ENCODE data around the gene RBM38. TPM values are rescaled to one million over a fixed set of nuclear protein-coding genes. Genes with fewer than 3 reads are reported as not detected.

The RBM38 gene
- total and polyA plus RNA-seq, 2 of the 13 experiments (the other 11 are each of a cell fraction or from before 2014, with no cell fraction given): 24.2 to 34.2 TPM

- TF ChIP-seq RERE (CRISPR knock-in tag; IDR thresholded peaks at IDR 0.05; ENCODE audit: low read depth): no peak
- TF ChIP-seq RBAK (CRISPR knock-in tag; IDR thresholded peaks at IDR 0.05): no peak
- TF ChIP-seq ARID2 (CRISPR knock-in tag; IDR thresholded peaks at IDR 0.05; ENCODE audit: borderline replicate concordance): no peak
- TF ChIP-seq ZNF550 (CRISPR knock-in tag; IDR thresholded peaks at IDR 0.05; ENCODE audit: borderline replicate concordance): no peak
- TF ChIP-seq ZBTB37 (CRISPR knock-in tag; IDR thresholded peaks at IDR 0.05): no peak
- TF ChIP-seq SETDB1 (CRISPR knock-in tag; IDR thresholded peaks at IDR 0.05; ENCODE audit: borderline replicate concordance): no peak
- TF ChIP-seq KLF15 (CRISPR knock-in tag; IDR thresholded peaks at IDR 0.05; ENCODE audit: borderline replicate concordance): no peak
- no peak for TF ChIP-seq ZFP1 (CRISPR knock-in tag; IDR thresholded peaks at IDR 0.05)
- no peak for TF ChIP-seq MAFG (CRISPR knock-in tag; IDR thresholded peaks at IDR 0.05)
- TF ChIP-seq FOXO4 (CRISPR knock-in tag; conservative IDR thresholded peaks at IDR 0.05): no peak
- no peak for TF ChIP-seq MTF2 (CRISPR knock-in tag; IDR thresholded peaks at IDR 0.05; ENCODE audit: borderline replicate concordance)
- TF ChIP-seq SOX13 (IDR thresholded peaks at IDR 0.05): no peak
- peak in 1 of 2 experiments; percentile 84; a peak in 2 of 4 replicates for TF ChIP-seq SOX13 (CRISPR knock-in tag; conservative IDR thresholded peaks at IDR 0.05 in 1 of 2, IDR thresholded peaks at IDR 0.05 in 1 of 2)
- no peak for TF ChIP-seq ZNF496 (CRISPR knock-in tag; IDR thresholded peaks at IDR 0.05; ENCODE audit: insufficient replicate concordance)
- TF ChIP-seq ZNF124 (CRISPR knock-in tag; IDR thresholded peaks at IDR 0.05): peak; percentile 69; the same call in 1 of the 2 replicates
- TF ChIP-seq SIX1 (CRISPR knock-in tag; IDR thresholded peaks at IDR 0.05; ENCODE audit: borderline replicate concordance): no peak
- 0 out of 2 replicates have a peak, but pooled peaks have one; percentile 16 for TF ChIP-seq KLF6 (CRISPR knock-in tag; IDR thresholded peaks at IDR 0.05)
- TF ChIP-seq ATM (IDR thresholded peaks at IDR 0.05; ENCODE audit: borderline replicate concordance): no peak
- TF ChIP-seq E2F2 (CRISPR knock-in tag; IDR thresholded peaks at IDR 0.05; ENCODE audit: borderline replicate concordance): no peak
- no peak for TF ChIP-seq TOE1 (CRISPR knock-in tag; IDR thresholded peaks at IDR 0.05)
Measured at GRCh38 chr20:57435498-57436222, 44.5 kb downstream of the RBM38 start (continued).
